HepG2 (cell line): Measurements from ENCODE around the gene CRTC2. TPM values are rescaled to one million over a fixed set of nuclear protein-coding genes. Genes with fewer than 3 reads are reported as not detected.

Experiments
- HOXA5 ChIP-seq: sonication (generic); formaldehyde crosslinking; IDR thresholded peaks from 2 replicates; pipeline ENCODE4 v1.4.0; 2020; ENCODE audit warnings: missing genetic modification reagents
- KLF9 ChIP-seq: IDR thresholded peaks from 2 replicates; pipeline ENCODE4 v1.6.1; 2016; ENCODE audit warnings: low read depth
- KMT2A ChIP-seq: sonication (generic); formaldehyde crosslinking; IDR thresholded peaks from 2 replicates; pipeline ENCODE4 v1.4.0; 2020; ENCODE audit warnings: missing genetic modification reagents
- PHB2 ChIP-seq: fragments of 450-650 bp; IDR thresholded peaks from 2 replicates; pipeline ENCODE4 v1.6.1; 2018; ENCODE audit not compliant: partially characterized antibody
- RAD21 ChIP-seq: fragments of 450-650 bp; formaldehyde crosslinking; IDR thresholded peaks from 2 replicates; pipeline ENCODE4 v1.5.0; 2020; ENCODE audit warnings: mild to moderate bottlenecking
- SMAD9 ChIP-seq: sonication (generic); formaldehyde crosslinking; IDR thresholded peaks from 2 replicates; pipeline ENCODE4 v1.5.1; 2020; ENCODE audit warnings: mild to moderate bottlenecking, missing genetic modification reagents
- ZNF143 ChIP-seq: sonication (generic); formaldehyde crosslinking; IDR thresholded peaks from 2 replicates; pipeline ENCODE4 v1.4.0; 2020; ENCODE audit warnings: missing genetic modification reagents
- ZNF160 ChIP-seq: sonication (generic); formaldehyde crosslinking; IDR thresholded peaks from 2 replicates; pipeline ENCODE4 v1.8.0; 2022; ENCODE audit warnings: mild to moderate bottlenecking, inconsistent platforms, missing genetic modification reagents
- ZNF337 ChIP-seq: sonication (generic); formaldehyde crosslinking; IDR thresholded peaks from 2 replicates; pipeline ENCODE4 v1.5.1; 2020; ENCODE audit warnings: missing genetic modification reagents, low read depth, mild to moderate bottlenecking, borderline replicate concordance
- ZNF367 ChIP-seq: sonication (generic); formaldehyde crosslinking; IDR thresholded peaks from 2 replicates; pipeline ENCODE4 v1.4.0; 2020; ENCODE audit warnings: missing genetic modification reagents, borderline replicate concordance
- ZNF382 ChIP-seq: sonication (generic); formaldehyde crosslinking; IDR thresholded peaks from 2 replicates; pipeline ENCODE4 v1.5.0; 2020; ENCODE audit warnings: missing genetic modification reagents, mild to moderate bottlenecking, borderline replicate concordance
- ZNF446 ChIP-seq: sonication (generic); formaldehyde crosslinking; IDR thresholded peaks from 2 replicates; pipeline ENCODE4 v1.5.0; 2020; ENCODE audit warnings: mild to moderate bottlenecking, missing genetic modification reagents
- ZNF670 ChIP-seq: sonication (generic); formaldehyde crosslinking; IDR thresholded peaks from 2 replicates; pipeline ENCODE4 v1.8.0; 2022; ENCODE audit warnings: mild to moderate bottlenecking, missing genetic modification reagents, borderline replicate concordance
- ZNF737 ChIP-seq: sonication (generic); formaldehyde crosslinking; IDR thresholded peaks from 2 replicates; pipeline ENCODE4 v1.5.0; 2020; ENCODE audit warnings: missing genetic modification reagents, mild to moderate bottlenecking, borderline replicate concordance
- ZNF850 ChIP-seq: sonication (generic); formaldehyde crosslinking; conservative IDR thresholded peaks from 2 replicates; pipeline ENCODE4 v1.9.0; 2021; ENCODE audit warnings: mild to moderate bottlenecking, missing genetic modification reagents
- polyA plus RNA-seq, 8 experiments: library from polyadenylated mRNA; depleted of rRNA in 3 of 8; stranded (reverse) in 7 of 8; unstranded in 1 of 8; fragments of >200 nt; fragmentation: Illumina TruSeq in 4 of 8; extraction: Trizol in 4 of 8; gene quantifications; 2 replicates each; pipeline versions ENCODE4 v1.2.1 to v1.2.3, GENCODE V29; 2011 to 2016; ENCODE audit warnings: low read depth in 4 of 8, missing spikeins in 1 of 8, mixed read lengths in 1 of 8; ENCODE audit not compliant: insufficient read depth in 1 of 8
- total RNA-seq, 5 experiments: library from RNA; depleted of rRNA; stranded (reverse); fragments of >200 nt; fragmentation: Illumina TruSeq; extraction: Trizol; gene quantifications; 2 replicates each; pipeline ENCODE4 v1.2.3, GENCODE V29; 2016; ENCODE audit warnings: low read depth in 1 of 5
- TF ChIP-seq, protein P1 (sequence below): sonication (generic); formaldehyde crosslinking; IDR thresholded peaks from 2 replicates; pipeline ENCODE4 v1.4.0; 2020; ENCODE audit warnings: missing genetic modification reagents
- TF ChIP-seq, protein P2 (sequence below), 2 experiments: sonication (generic) in 1 of 2; formaldehyde crosslinking in 1 of 2; IDR thresholded peaks; 2 replicates each; pipeline versions ENCODE4 v1.4.0 to v1.6.1; 2016 to 2020; ENCODE audit warnings: borderline replicate concordance in 1 of 2, low read depth in 1 of 2, mild to moderate bottlenecking in 1 of 2, missing genetic modification reagents in 1 of 2
- TF ChIP-seq, protein P3 (sequence below): sonication (generic); formaldehyde crosslinking; IDR thresholded peaks from 2 replicates; pipeline ENCODE4 v1.5.1; 2020; ENCODE audit warnings: missing genetic modification reagents, mild to moderate bottlenecking, borderline replicate concordance
- TF ChIP-seq, protein P4 (sequence below): sonication (generic); formaldehyde crosslinking; IDR thresholded peaks from 2 replicates; pipeline ENCODE4 v1.8.1; 2023; ENCODE audit warnings: mild to moderate bottlenecking, missing genetic modification reagents
- TF ChIP-seq, protein P5 (sequence below): sonication (generic); formaldehyde crosslinking; IDR thresholded peaks from 2 replicates; pipeline ENCODE4 v1.4.0; 2020; ENCODE audit warnings: missing genetic modification reagents, low read depth, mild to moderate bottlenecking, borderline replicate concordance

The CRTC2 gene
- total and polyA plus RNA-seq, 2 of the 13 experiments (the other 11 are each of a cell fraction or from before 2014, with no cell fraction given): 6.1 to 26.7 TPM

DNA sequence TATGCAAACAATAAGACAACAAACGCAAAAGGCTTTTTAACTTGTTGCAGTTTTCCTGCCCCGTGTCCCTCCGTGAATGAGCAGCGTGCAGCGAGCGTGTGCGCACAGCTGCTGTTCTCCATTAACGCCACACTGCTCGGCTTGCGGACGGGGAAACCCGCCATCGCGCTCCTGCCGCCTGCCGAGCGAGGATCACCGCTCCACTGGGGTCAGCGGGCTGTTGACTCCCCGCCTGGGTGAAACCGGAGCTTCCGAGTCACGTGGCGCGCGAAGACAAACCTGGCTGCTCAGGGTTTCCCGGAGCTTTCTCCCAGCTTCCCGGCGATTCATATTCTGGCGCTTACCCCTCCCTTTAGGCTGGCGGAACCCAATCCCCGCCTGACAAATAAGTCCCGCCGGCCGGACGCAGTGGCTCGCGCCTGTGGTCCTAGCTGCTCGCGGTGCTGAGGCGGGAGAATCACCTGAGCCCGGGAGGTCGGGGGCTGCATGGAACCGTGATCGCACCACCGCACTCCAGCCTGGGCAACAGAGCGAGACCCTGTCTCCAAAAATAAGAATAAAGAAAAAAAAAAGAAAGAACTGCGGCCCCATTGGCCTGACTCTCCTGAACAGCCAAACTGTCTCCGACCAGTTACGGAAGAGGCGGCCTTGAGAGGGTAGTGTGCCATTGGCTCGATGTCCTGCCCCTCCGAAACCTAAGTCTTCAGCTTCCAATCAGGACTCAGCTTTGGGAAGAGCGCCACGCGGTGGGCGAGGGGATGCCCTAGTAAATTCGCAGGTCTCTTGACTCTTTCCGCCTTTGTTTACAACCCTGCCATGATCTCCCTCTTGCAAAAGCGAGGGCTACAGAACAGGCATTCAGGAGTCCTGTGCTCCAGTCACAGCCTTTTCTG is 8.9 kb upstream of the CRTC2 start, which contains the start of gene CREB3L4 (continued):
- TF ChIP-seq, protein P1, sequence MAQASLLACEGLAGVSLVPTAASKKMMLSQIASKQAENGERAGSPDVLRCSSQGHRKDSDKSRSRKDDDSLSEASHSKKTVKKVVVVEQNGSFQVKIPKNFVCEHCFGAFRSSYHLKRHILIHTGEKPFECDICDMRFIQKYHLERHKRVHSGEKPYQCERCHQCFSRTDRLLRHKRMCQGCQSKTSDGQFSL (CRISPR knock-in tag): no peak; the same call in 1 of the 2 replicates
- TF ChIP-seq ZNF670: 0 out of 2 replicates have a peak, but pooled peaks have one; percentile 59
- no peak; the same call in 1 of the 2 replicates for TF ChIP-seq ZNF367 (CRISPR knock-in tag)
- no peak for TF ChIP-seq KLF9 (CRISPR knock-in tag)
- TF ChIP-seq ZNF737: no peak
- peak; percentile 47; the same call in 1 of the 2 replicates for TF ChIP-seq ZNF337
- TF ChIP-seq ZNF850 (CRISPR knock-in tag): 0 out of 2 replicates have a peak, but pooled peaks have one; percentile 48
- 0 out of 2 replicates have a peak, but pooled peaks have one; percentile 54 for TF ChIP-seq ZNF446 (CRISPR knock-in tag)
- peak; percentile 53; the same call in 1 of the 2 replicates for TF ChIP-seq ZNF143 (CRISPR knock-in tag)
- TF ChIP-seq, protein P2, sequence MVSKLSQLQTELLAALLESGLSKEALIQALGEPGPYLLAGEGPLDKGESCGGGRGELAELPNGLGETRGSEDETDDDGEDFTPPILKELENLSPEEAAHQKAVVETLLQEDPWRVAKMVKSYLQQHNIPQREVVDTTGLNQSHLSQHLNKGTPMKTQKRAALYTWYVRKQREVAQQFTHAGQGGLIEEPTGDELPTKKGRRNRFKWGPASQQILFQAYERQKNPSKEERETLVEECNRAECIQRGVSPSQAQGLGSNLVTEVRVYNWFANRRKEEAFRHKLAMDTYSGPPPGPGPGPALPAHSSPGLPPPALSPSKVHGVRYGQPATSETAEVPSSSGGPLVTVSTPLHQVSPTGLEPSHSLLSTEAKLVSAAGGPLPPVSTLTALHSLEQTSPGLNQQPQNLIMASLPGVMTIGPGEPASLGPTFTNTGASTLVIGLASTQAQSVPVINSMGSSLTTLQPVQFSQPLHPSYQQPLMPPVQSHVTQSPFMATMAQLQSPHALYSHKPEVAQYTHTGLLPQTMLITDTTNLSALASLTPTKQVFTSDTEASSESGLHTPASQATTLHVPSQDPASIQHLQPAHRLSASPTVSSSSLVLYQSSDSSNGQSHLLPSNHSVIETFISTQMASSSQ (IDR thresholded peaks at IDR 0.05; ENCODE audit: low read depth): no peak
- TF ChIP-seq, protein P2 (CRISPR knock-in tag; IDR thresholded peaks at IDR 0.05; ENCODE audit: borderline replicate concordance): peak; percentile 48; the same call in 1 of the 2 replicates
- TF ChIP-seq, protein P3, sequence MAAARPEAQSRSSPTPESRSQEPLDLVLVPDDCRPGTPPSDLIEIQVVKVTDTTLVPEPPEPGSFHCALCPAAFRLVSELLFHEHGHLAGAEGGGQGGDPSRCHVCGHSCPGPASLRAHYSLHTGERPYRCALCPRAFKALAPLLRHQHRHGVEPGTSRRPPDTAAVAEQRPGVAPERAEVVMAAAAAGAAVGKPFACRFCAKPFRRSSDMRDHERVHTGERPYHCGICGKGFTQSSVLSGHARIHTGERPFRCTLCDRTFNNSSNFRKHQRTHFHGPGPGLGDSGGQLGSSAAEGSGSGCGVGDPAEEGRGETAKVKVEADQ (CRISPR knock-in tag): peak; percentile 41; the same call in 1 of the 2 replicates
- TF ChIP-seq, protein P4, sequence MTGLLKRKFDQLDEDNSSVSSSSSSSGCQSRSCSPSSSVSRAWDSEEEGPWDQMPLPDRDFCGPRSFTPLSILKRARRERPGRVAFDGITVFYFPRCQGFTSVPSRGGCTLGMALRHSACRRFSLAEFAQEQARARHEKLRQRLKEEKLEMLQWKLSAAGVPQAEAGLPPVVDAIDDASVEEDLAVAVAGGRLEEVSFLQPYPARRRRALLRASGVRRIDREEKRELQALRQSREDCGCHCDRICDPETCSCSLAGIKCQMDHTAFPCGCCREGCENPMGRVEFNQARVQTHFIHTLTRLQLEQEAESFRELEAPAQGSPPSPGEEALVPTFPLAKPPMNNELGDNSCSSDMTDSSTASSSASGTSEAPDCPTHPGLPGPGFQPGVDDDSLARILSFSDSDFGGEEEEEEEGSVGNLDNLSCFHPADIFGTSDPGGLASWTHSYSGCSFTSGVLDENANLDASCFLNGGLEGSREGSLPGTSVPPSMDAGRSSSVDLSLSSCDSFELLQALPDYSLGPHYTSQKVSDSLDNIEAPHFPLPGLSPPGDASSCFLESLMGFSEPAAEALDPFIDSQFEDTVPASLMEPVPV (CRISPR knock-in tag): peak; percentile 96
- 0 out of 2 replicates have a peak, but pooled peaks have one; percentile 53 for TF ChIP-seq SMAD9
- TF ChIP-seq PHB2: no peak
- peak; percentile 86 for TF ChIP-seq KMT2A (CRISPR knock-in tag)
- TF ChIP-seq, protein P5, sequence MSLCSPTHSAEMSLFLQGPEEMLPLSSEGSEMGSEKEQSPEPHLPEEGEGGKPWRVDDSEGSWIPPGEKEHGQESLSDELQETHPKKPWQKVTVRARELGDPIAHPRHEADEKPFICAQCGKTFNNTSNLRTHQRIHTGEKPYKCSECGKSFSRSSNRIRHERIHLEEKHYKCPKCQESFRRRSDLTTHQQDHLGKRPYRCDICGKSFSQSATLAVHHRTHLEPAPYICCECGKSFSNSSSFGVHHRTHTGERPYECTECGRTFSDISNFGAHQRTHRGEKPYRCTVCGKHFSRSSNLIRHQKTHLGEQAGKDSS: peak; percentile 63
- TF ChIP-seq HOXA5: peak; percentile 34; the same call in 1 of the 2 replicates
- TF ChIP-seq ZNF382 (CRISPR knock-in tag): no peak
- TF ChIP-seq ZNF160: peak; percentile 35; the same call in 1 of the 2 replicates
- TF ChIP-seq RAD21: peak; percentile 63; the same call in 1 of the 2 replicates
